CMK (cell line): ENCODE results near the gene NASP.
"Not testable (repeated sequence)": the region's sequence is repeated elsewhere in the genome, so short reads cannot be mapped to it uniquely, and the experiment has no call there.

Source experiments
- DNase-seq: peaks from one replicate; pipeline ENCODE4 v3.0.0-alpha.2; 2010; ENCODE audit warnings: low read depth

Gene NASP

GRCh38 chr1:45569962-45570581 is 13.8 kb upstream of the NASP start:
- no peak for DNase-seq

- DNase-seq: no peak
These were observed 13.2 kb upstream of the NASP start for GRCh38 chr1:45570631-45571030.

GRCh38 chr1:45573231-45573804 is 10.5 kb upstream of the NASP start:
- no peak for DNase-seq

GRCh38 chr1:45574105-45574626 is 9.7 kb upstream of the NASP start:
- DNase-seq: no peak

- peak; percentile 87 for DNase-seq
These were observed 576 bp upstream of the NASP start for GRCh38 chr1:45583264-45583665.

- DNase-seq: peak; percentile 70
These were observed 689 bp downstream of the NASP start for GRCh38 chr1:45584351-45585109.

- DNase-seq: no peak
These were observed 1.2 kb downstream of the NASP start for GRCh38 chr1:45585110-45585426.

GRCh38 chr1:45585496-45586075 is 1.7 kb downstream of the NASP start:
- DNase-seq: no peak

- no peak for DNase-seq
These were observed 2.9 kb downstream of the NASP start for GRCh38 chr1:45586769-45587168.

GRCh38 chr1:45589861-45590260 is 6.0 kb downstream of the NASP start:
- DNase-seq: no peak

GRCh38 chr1:45594412-45594811 is 10.6 kb downstream of the NASP start:
- no peak for DNase-seq

GRCh38 chr1:45596765-45597164 is 12.9 kb downstream of the NASP start:
- not testable (repeated sequence) for DNase-seq

- DNase-seq: no peak
These were observed 20.4 kb downstream of the NASP start for GRCh38 chr1:45604239-45604638.

GRCh38 chr1:45607404-45608074 is 23.7 kb downstream of the NASP start:
- DNase-seq: no peak

GRCh38 chr1:45608175-45609156 is 24.6 kb downstream of the NASP start:
- no peak for DNase-seq

GRCh38 chr1:45610589-45611226 is 26.9 kb downstream of the NASP start:
- DNase-seq: no peak

- no peak for DNase-seq
These were observed 29.2 kb downstream of the NASP start for GRCh38 chr1:45612941-45613579.

- DNase-seq: no peak
These were observed 32.0 kb downstream of the NASP start for GRCh38 chr1:45615885-45616284.

- DNase-seq: no peak
These were observed 33.8 kb downstream of the NASP start for GRCh38 chr1:45617618-45618017.
